ENCODE results near the gene SNORC.

The SNORC gene

GRCh38 chr2:232882505-232883115 lies 12.5 kb downstream of the SNORC start:
- Histone ChIP-seq H3K4me3 (ENCODE audit: low read length) (no peak overlapping the region), H3K4me2 (ENCODE audit: low read length) (no peak overlapping the region), H3K4me1 (ENCODE audit: control insufficient read depth, low read length) (no peaks in the 10 kb centered on the region), H3K79me2 (ENCODE audit: control insufficient read depth, low read length) (no peaks in the 10 kb centered on the region), H3K27me3 (ENCODE audit: control insufficient read depth, low read length) (no peaks in the 10 kb centered on the region), H4K20me1 (ENCODE audit: control insufficient read depth, insufficient read depth, low read depth, low read length) (no peaks in the 10 kb centered on the region), H3K9me3 (ENCODE audit: control insufficient read depth, insufficient read depth, low read length) (no peaks in the 10 kb centered on the region), H3K9me2 (replicated peaks; ENCODE audit: control insufficient read depth, low read length) (no peaks in the 10 kb centered on the region), H3F3A (ENCODE audit: control insufficient read depth, insufficient read depth) (no peaks in the 10 kb centered on the region), H3K27ac (ENCODE audit: low read depth, low read length) (no peak overlapping the region), H3K36me3 (ENCODE audit: control insufficient read depth, low read length) (no peaks in the 10 kb centered on the region)
- TF ChIP-seq, protein P1, sequence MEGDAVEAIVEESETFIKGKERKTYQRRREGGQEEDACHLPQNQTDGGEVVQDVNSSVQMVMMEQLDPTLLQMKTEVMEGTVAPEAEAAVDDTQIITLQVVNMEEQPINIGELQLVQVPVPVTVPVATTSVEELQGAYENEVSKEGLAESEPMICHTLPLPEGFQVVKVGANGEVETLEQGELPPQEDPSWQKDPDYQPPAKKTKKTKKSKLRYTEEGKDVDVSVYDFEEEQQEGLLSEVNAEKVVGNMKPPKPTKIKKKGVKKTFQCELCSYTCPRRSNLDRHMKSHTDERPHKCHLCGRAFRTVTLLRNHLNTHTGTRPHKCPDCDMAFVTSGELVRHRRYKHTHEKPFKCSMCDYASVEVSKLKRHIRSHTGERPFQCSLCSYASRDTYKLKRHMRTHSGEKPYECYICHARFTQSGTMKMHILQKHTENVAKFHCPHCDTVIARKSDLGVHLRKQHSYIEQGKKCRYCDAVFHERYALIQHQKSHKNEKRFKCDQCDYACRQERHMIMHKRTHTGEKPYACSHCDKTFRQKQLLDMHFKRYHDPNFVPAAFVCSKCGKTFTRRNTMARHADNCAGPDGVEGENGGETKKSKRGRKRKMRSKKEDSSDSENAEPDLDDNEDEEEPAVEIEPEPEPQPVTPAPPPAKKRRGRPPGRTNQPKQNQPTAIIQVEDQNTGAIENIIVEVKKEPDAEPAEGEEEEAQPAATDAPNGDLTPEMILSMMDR (IDR thresholded peaks at IDR 0.05; ENCODE audit: low read depth, low read length, poor library complexity, severe bottlenecking): no peak
- no peak for TF ChIP-seq EZH2phosphoT487 (IDR thresholded peaks at IDR 0.05; ENCODE audit: borderline replicate concordance, low read length)

DNA sequence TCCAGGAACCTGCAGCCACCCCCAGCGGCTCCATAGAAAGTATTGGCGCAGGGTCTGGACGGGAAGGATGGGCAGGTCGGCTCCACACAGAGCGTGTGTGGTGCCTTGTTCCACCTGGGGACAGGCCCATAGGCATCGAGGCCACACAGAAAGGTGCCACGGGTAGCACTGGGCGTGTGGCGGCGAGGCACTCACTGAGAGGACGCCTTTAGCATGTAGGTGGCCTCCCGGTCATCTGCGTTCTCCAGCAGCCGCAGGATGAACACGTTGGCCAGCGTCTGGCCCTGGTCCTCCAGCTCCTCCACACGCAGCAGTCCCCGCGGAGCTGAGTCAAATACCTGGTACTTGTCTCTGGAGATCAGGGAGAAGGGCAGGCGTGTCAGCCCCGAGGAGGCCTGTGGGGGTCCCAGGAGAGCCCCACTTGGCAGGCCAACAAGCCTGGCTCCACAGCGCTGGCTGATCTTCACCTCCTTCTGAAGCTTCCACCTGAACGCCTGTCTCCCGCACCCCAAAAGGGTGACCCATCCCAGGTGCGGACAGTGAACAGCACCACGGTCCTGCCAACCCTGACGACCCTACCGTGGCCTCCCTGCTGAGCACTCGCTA lies 13.2 kb downstream of the SNORC start:
- H3K27me3 ChIP-seq (ENCODE audit: control insufficient read depth, low read length): no peaks in the 10 kb centered on the region
- no peak overlapping the region for H3K27ac ChIP-seq (ENCODE audit: low read depth, low read length)
- no peak overlapping the region for H3K4me2 ChIP-seq (ENCODE audit: low read length)
- H3F3A ChIP-seq (ENCODE audit: control insufficient read depth, insufficient read depth): no peaks in the 10 kb centered on the region
- H3K9me2 ChIP-seq (replicated peaks; ENCODE audit: control insufficient read depth, low read length): no peaks in the 10 kb centered on the region
- no peaks in the 10 kb centered on the region for H3K4me1 ChIP-seq (ENCODE audit: control insufficient read depth, low read length)
- TF ChIP-seq EZH2phosphoT487 (IDR thresholded peaks at IDR 0.05; ENCODE audit: borderline replicate concordance, low read length): no peak
- TF ChIP-seq, protein P1 (IDR thresholded peaks at IDR 0.05; ENCODE audit: low read depth, low read length, poor library complexity, severe bottlenecking): no peak
- no peaks in the 10 kb centered on the region for H3K36me3 ChIP-seq (ENCODE audit: control insufficient read depth, low read length)
- H3K79me2 ChIP-seq (ENCODE audit: control insufficient read depth, low read length): no peaks in the 10 kb centered on the region
- no peaks in the 10 kb centered on the region for H3K9me3 ChIP-seq (ENCODE audit: control insufficient read depth, insufficient read depth, low read length)
- H3K4me3 ChIP-seq (ENCODE audit: low read length): no peak overlapping the region
- H4K20me1 ChIP-seq (ENCODE audit: control insufficient read depth, insufficient read depth, low read depth, low read length): no peaks in the 10 kb centered on the region

- H3K27me3 ChIP-seq (ENCODE audit: control insufficient read depth, low read length): no peaks in the 10 kb centered on the region
- TF ChIP-seq, protein P1 (IDR thresholded peaks at IDR 0.05; ENCODE audit: low read depth, low read length, poor library complexity, severe bottlenecking): no peak
- no peak for TF ChIP-seq EZH2phosphoT487 (IDR thresholded peaks at IDR 0.05; ENCODE audit: borderline replicate concordance, low read length)
- H3K36me3 ChIP-seq (ENCODE audit: control insufficient read depth, low read length): no peaks in the 10 kb centered on the region
- no peaks in the 10 kb centered on the region for H3F3A ChIP-seq (ENCODE audit: control insufficient read depth, insufficient read depth)
- H3K9me3 ChIP-seq (ENCODE audit: control insufficient read depth, insufficient read depth, low read length): no peaks in the 10 kb centered on the region
- H3K4me3 ChIP-seq (ENCODE audit: low read length): no peak overlapping the region
- no peaks in the 10 kb centered on the region for H3K4me1 ChIP-seq (ENCODE audit: control insufficient read depth, low read length)
- H4K20me1 ChIP-seq (ENCODE audit: control insufficient read depth, insufficient read depth, low read depth, low read length): no peaks in the 10 kb centered on the region
- no peaks in the 10 kb centered on the region for H3K79me2 ChIP-seq (ENCODE audit: control insufficient read depth, low read length)
- no peaks in the 10 kb centered on the region for H3K9me2 ChIP-seq (replicated peaks; ENCODE audit: control insufficient read depth, low read length)
- H3K4me2 ChIP-seq (ENCODE audit: low read length): no peak overlapping the region
- no peak overlapping the region for H3K27ac ChIP-seq (ENCODE audit: low read depth, low read length)
Observed at GRCh38 chr2:232884001-232884421, 13.9 kb downstream of the SNORC start.

Measured in DOHH2 (cell line).